ENCODE measurements around the gene CNN1.

CNN1 gene

GRCh38 chr19:11538232-11539036 lies at the start of gene CNN1:
Gene CNN1 (plus strand): TSS chr19:11538851. CDS start chr19:11538928, 77 bp downstream.
- peak; percentile 38 for DNase-seq (ENCODE audit: low read depth)
- peak within 1 kb of the TSS; percentile 20 for H3K4me3 ChIP-seq (ENCODE audit: low read depth, low read length)

GRCh38 chr19:11489378-11489777 lies 49.3 kb upstream of the CNN1 start:
- H3K4me3 ChIP-seq (ENCODE audit: low read depth, low read length), result no peak overlapping the region
- DNase-seq (ENCODE audit: low read depth), result no peak

- H3K4me3 ChIP-seq (ENCODE audit: low read depth, low read length), result no peak overlapping the region
- no peak for DNase-seq (ENCODE audit: low read depth)
These were observed 43.9 kb upstream of the CNN1 start for GRCh38 chr19:11494634-11495285.

- DNase-seq (ENCODE audit: low read depth), result no peak
- no peak overlapping the region for H3K4me3 ChIP-seq (ENCODE audit: low read depth, low read length)
These were observed 43.2 kb upstream of the CNN1 start for GRCh38 chr19:11495481-11495880.

- no peak overlapping the region for H3K4me3 ChIP-seq (ENCODE audit: low read depth, low read length)
- DNase-seq (ENCODE audit: low read depth), result no peak
These were observed 42.8 kb upstream of the CNN1 start for GRCh38 chr19:11495885-11496284.

GRCh38 chr19:11496391-11497163 lies 42.1 kb upstream of the CNN1 start:
- H3K4me3 ChIP-seq (ENCODE audit: low read depth, low read length), result no peak overlapping the region
- peak; percentile 29 for DNase-seq (ENCODE audit: low read depth)

GRCh38 chr19:11499220-11499726 lies 39.4 kb upstream of the CNN1 start:
- DNase-seq (ENCODE audit: low read depth), result no peak

GRCh38 chr19:11499890-11500420 lies 38.7 kb upstream of the CNN1 start:
- H3K4me3 ChIP-seq (ENCODE audit: low read depth, low read length), result no peak overlapping the region
- DNase-seq (ENCODE audit: low read depth), result no peak

More at GRCh38 chr19:11499220-11499726, 39.4 kb upstream of the CNN1 start:
- H3K4me3 ChIP-seq (ENCODE audit: low read depth, low read length), result no peak overlapping the region

GRCh38 chr19:11504502-11505031 lies 34.1 kb upstream of the CNN1 start:
- DNase-seq (ENCODE audit: low read depth), result no peak
- peak overlapping the region; percentile 73 for H3K4me3 ChIP-seq (ENCODE audit: low read depth, low read length)

- H3K4me3 ChIP-seq (ENCODE audit: low read depth, low read length), result peak overlapping the region; percentile 73
- peak; percentile 79 for DNase-seq (ENCODE audit: low read depth)
These were observed 33.6 kb upstream of the CNN1 start for GRCh38 chr19:11505032-11505503.

GRCh38 chr19:11505504-11506100 lies 33.0 kb upstream of the CNN1 start, which contains the start of gene ZNF653:
Gene ZNF653 (minus strand): TSS chr19:11505839. CDS start chr19:11505786, 53 bp downstream.
- peak within 1 kb of the TSS; percentile 73 for H3K4me3 ChIP-seq (ENCODE audit: low read depth, low read length)

GRCh38 chr19:11506101-11506555 lies 32.5 kb upstream of the CNN1 start:
- DNase-seq (ENCODE audit: low read depth), result no peak
- H3K4me3 ChIP-seq (ENCODE audit: low read depth, low read length), result peak overlapping the region; percentile 73

More at GRCh38 chr19:11505504-11506100, 33.0 kb upstream of the CNN1 start, which contains the start of gene ZNF653:
- peak; percentile 68 for DNase-seq (ENCODE audit: low read depth)

- H3K4me3 ChIP-seq (ENCODE audit: low read depth, low read length), result no peak overlapping the region
- DNase-seq (ENCODE audit: low read depth), result no peak
These were observed 31.7 kb upstream of the CNN1 start for GRCh38 chr19:11506967-11507366.

- no peak for DNase-seq (ENCODE audit: low read depth)
These were observed 31.1 kb upstream of the CNN1 start for GRCh38 chr19:11507370-11508078.

GRCh38 chr19:11510444-11510843 lies 28.2 kb upstream of the CNN1 start:
- DNase-seq (ENCODE audit: low read depth), result no peak
- H3K4me3 ChIP-seq (ENCODE audit: low read depth, low read length), result no peak overlapping the region

More at GRCh38 chr19:11507370-11508078, 31.1 kb upstream of the CNN1 start:
- H3K4me3 ChIP-seq (ENCODE audit: low read depth, low read length), result no peak overlapping the region

- DNase-seq (ENCODE audit: low read depth), result no peak
- H3K4me3 ChIP-seq (ENCODE audit: low read depth, low read length), result no peak overlapping the region
These were observed 24.7 kb upstream of the CNN1 start for GRCh38 chr19:11513946-11514345.

GRCh38 chr19:11519138-11519537 lies 19.5 kb upstream of the CNN1 start:
- H3K4me3 ChIP-seq (ENCODE audit: low read depth, low read length), result no peak overlapping the region
- no peak for DNase-seq (ENCODE audit: low read depth)
